ENCODE measurements around the gene ASNSD1.

ASNSD1 gene

GRCh38 chr2:189719571-189719970 lies 58.3 kb downstream of the ASNSD1 start:
- TF ChIP-seq CTCF (conservative IDR thresholded peaks at IDR 0.05; ENCODE audit: low read depth, low read length): no peak
- DNase-seq (ENCODE audit: low read depth): peak; percentile 46

More at GRCh38 chr2:189719571-189719970, 58.3 kb downstream of the ASNSD1 start:
- no peak overlapping the region for H3K4me3 ChIP-seq (ENCODE audit: low read depth, low read length)
